ENCODE data around the gene ERCC6L2. TPM values are rescaled to one million over a fixed set of nuclear protein-coding genes. Genes with fewer than 3 reads are reported as not detected.

The ERCC6L2 gene
- total and polyA plus RNA-seq, 2 of the 8 experiments (the other 6 are each of a cell fraction or from before 2014, with no cell fraction given), result 9.8 to 50.0 TPM

- TF ChIP-seq, protein P1, sequence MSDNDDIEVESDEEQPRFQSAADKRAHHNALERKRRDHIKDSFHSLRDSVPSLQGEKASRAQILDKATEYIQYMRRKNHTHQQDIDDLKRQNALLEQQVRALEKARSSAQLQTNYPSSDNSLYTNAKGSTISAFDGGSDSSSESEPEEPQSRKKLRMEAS (IDR thresholded peaks at IDR 0.05), result no peak
- TF ChIP-seq KDM5A (IDR thresholded peaks at IDR 0.05; ENCODE audit: low read length) (no peak), CHD1 (IDR thresholded peaks at IDR 0.05; ENCODE audit: low read depth, low read length) (no peak), NANOG (IDR thresholded peaks at IDR 0.05; ENCODE audit: insufficient read depth, low read depth, low read length, poor library complexity, severe bottlenecking) (no peak), TCF12 (IDR thresholded peaks at IDR 0.05; ENCODE audit: low read depth, low read length) (no peak)
- TF ChIP-seq, protein P2, sequence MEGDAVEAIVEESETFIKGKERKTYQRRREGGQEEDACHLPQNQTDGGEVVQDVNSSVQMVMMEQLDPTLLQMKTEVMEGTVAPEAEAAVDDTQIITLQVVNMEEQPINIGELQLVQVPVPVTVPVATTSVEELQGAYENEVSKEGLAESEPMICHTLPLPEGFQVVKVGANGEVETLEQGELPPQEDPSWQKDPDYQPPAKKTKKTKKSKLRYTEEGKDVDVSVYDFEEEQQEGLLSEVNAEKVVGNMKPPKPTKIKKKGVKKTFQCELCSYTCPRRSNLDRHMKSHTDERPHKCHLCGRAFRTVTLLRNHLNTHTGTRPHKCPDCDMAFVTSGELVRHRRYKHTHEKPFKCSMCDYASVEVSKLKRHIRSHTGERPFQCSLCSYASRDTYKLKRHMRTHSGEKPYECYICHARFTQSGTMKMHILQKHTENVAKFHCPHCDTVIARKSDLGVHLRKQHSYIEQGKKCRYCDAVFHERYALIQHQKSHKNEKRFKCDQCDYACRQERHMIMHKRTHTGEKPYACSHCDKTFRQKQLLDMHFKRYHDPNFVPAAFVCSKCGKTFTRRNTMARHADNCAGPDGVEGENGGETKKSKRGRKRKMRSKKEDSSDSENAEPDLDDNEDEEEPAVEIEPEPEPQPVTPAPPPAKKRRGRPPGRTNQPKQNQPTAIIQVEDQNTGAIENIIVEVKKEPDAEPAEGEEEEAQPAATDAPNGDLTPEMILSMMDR (IDR thresholded peaks at IDR 0.05; ENCODE audit: control extremely low read depth in 1 of 3, insufficient read depth in 1 of 3, low read depth in 1 of 3, low read length in 3 of 3), result no peak
These were observed 34.7 kb downstream of the ERCC6L2 start (continued) for GRCh38 chr9:95910023-95910707.
